Liver (tissue), 3 donors: ENCODE data around the gene VAPB.

ENCODE experiments used
- CTCF ChIP-seq: fragments of 150-350 bp; IDR thresholded peaks from 2 replicates; pipeline ENCODE4 v1.5.1; 2017; ENCODE audit warnings: improper control_type of control experiment, low read depth, low read length; ENCODE audit not compliant: missing input control
- FOXA1 ChIP-seq: IDR thresholded peaks from 2 replicates; pipeline ENCODE4 v1.6.1; 2016; ENCODE audit warnings: antibody characterized with exemption
- FOXA2 ChIP-seq: IDR thresholded peaks from 2 replicates; pipeline ENCODE4 v1.6.1; 2016; ENCODE audit warnings: antibody characterized with exemption
- REST ChIP-seq: IDR thresholded peaks from 2 replicates; pipeline ENCODE4 v1.6.1; 2016; ENCODE audit warnings: antibody characterized with exemption, mild to moderate bottlenecking
- SP1 ChIP-seq: IDR thresholded peaks from 2 replicates; pipeline ENCODE4 v1.6.1; 2018; ENCODE audit warnings: antibody characterized with exemption, mild to moderate bottlenecking
- TAF1 ChIP-seq: conservative IDR thresholded peaks from 2 replicates; pipeline ENCODE4 v1.6.1; 2016; ENCODE audit warnings: antibody characterized with exemption, mild to moderate bottlenecking
- YY1 ChIP-seq: IDR thresholded peaks from 2 replicates; pipeline ENCODE4 v1.6.1; 2016; ENCODE audit warnings: antibody characterized with exemption, mild to moderate bottlenecking
- ZBTB33 ChIP-seq: IDR thresholded peaks from 2 replicates; pipeline ENCODE4 v1.6.1; 2016; ENCODE audit warnings: antibody characterized with exemption
- donor health status: healthy.
- donor health status: healthy.

GRCh38 chr20:58446960-58447265 lies 57.9 kb downstream of the VAPB start:
- no peak for TF ChIP-seq CTCF
- TF ChIP-seq SP1: no peak
- no peak for TF ChIP-seq REST
- TF ChIP-seq YY1: no peak
- no peak for TF ChIP-seq ZBTB33
- TF ChIP-seq FOXA2: no peak
- TF ChIP-seq FOXA1: no peak
- TF ChIP-seq TAF1: no peak
